SK-N-SH (cell line): Measurements from ENCODE around the gene ARHGAP42. TPM values are rescaled to one million over a fixed set of nuclear protein-coding genes. Genes with fewer than 3 reads are reported as not detected.

ENCODE experiments used
- CTCF ChIA-PET: fragments of 300-600, 350-600 bp; formaldehyde crosslinking; extraction: SDS; loops from one replicate; lab custom pipeline; 2021; lab: Yijun Ruan, JAX
- POLR2A ChIA-PET: fragments of 350-600 bp; sonication (Branson Sonifier 250); formaldehyde crosslinking; extraction: SDS; loops from one replicate; lab custom pipeline; 2020; ENCODE audit warnings: antibody characterized with exemption, inconsistent platforms; lab: Yijun Ruan, JAX
- DNase-seq: peaks from one replicate; pipeline ENCODE4 v3.0.0; 2012
- H2AFZ ChIP-seq: fragments of 200-600 bp; sonication (generic); 2 replicates; pipeline ENCODE4 v1.8.1; 2016; ENCODE audit warnings: antibody characterized with exemption, mild to moderate bottlenecking, low read depth
- H3F3A ChIP-seq: fragments of 200-600 bp; sonication (generic); replicated peaks from 2 replicates; pipeline ENCODE3; 2016; ENCODE audit warnings: antibody characterized with exemption, mild to moderate bottlenecking; ENCODE audit not compliant: insufficient read depth
- H3K27ac ChIP-seq, 2 experiments: fragments of 200-500 bp in 1 of 2; fragments of 200-600 bp in 1 of 2; sonication (Bioruptor generic) in 1 of 2; sonication (generic), shearing (Covaris generic) in 1 of 2; 2 replicates each; pipeline versions ENCODE4 v1.5.1 to v1.6.1; 2014 to 2016; ENCODE audit warnings: low read depth in 2 of 2, inconsistent platforms in 1 of 2, low read length in 1 of 2, mild to moderate bottlenecking in 1 of 2, mixed read lengths in 1 of 2
- H3K27me3 ChIP-seq: fragments of 200-600 bp; sonication (generic), shearing (Covaris generic); 2 replicates; pipeline ENCODE4 v1.6.1; 2016; ENCODE audit warnings: mixed run types; ENCODE audit not compliant: insufficient read depth
- H3K36me3 ChIP-seq, 2 experiments: fragments of 200-500 bp in 1 of 2; fragments of 200-600 bp in 1 of 2; sonication (Bioruptor generic) in 1 of 2; sonication (generic) in 1 of 2; replicated peaks in 1 of 2; 2 replicates each; pipeline versions ENCODE3 to v1.5.1; 2014 to 2016; ENCODE audit warnings: low read length in 1 of 2, mild to moderate bottlenecking in 1 of 2; ENCODE audit not compliant: insufficient read depth in 2 of 2, control insufficient read depth in 1 of 2
- H3K4me1 ChIP-seq, 2 experiments: fragments of 200-500 bp in 1 of 2; fragments of 200-600 bp in 1 of 2; sonication (Bioruptor generic) in 1 of 2; sonication (generic), shearing (Covaris generic) in 1 of 2; 2 replicates each; pipeline versions ENCODE4 v1.5.1 to v1.6.1; 2014 to 2016; ENCODE audit warnings: low read depth in 1 of 2, low read length in 1 of 2, mixed run types in 1 of 2; ENCODE audit not compliant: insufficient read depth in 2 of 2, control insufficient read depth in 1 of 2
- H3K4me2 ChIP-seq: fragments of 200-600 bp; sonication (generic), shearing (Covaris generic); 2 replicates; pipeline ENCODE4 v1.6.1; 2017; ENCODE audit warnings: mixed run types
- H3K4me3 ChIP-seq, 2 experiments: fragments of 200-500 bp in 1 of 2; fragments of 200-600 bp in 1 of 2; sonication (Bioruptor generic) in 1 of 2; sonication (generic), shearing (Covaris generic) in 1 of 2; 2 replicates each; pipeline versions ENCODE4 v1.5.1 to v1.8.1; 2014 to 2016; ENCODE audit warnings: low read depth in 2 of 2, inconsistent platforms in 1 of 2, low read length in 1 of 2, mild to moderate bottlenecking in 1 of 2, mixed read lengths in 1 of 2, moderate library complexity in 1 of 2
- H3K79me2 ChIP-seq: fragments of 200-600 bp; sonication (generic); 2 replicates; pipeline ENCODE4 v1.8.1; 2017; ENCODE audit warnings: mild to moderate bottlenecking; ENCODE audit not compliant: insufficient read depth
- H3K9ac ChIP-seq: fragments of 200-600 bp; sonication (generic); 2 replicates; pipeline ENCODE4 v1.6.1; 2017; ENCODE audit warnings: mixed run types
- H3K9me2 ChIP-seq: fragments of 200-600 bp; sonication (generic); 2 replicates; pipeline ENCODE4 v1.6.1; 2017; ENCODE audit warnings: mixed run types
- H3K9me3 ChIP-seq: fragments of 200-600 bp; sonication (generic); 2 replicates; pipeline ENCODE4 v1.6.1; 2017; ENCODE audit warnings: mixed run types, mild to moderate bottlenecking, moderate library complexity
- H4K20me1 ChIP-seq: fragments of 200-600 bp; sonication (generic); 2 replicates; pipeline ENCODE4 v1.6.1; 2017; ENCODE audit warnings: mild to moderate bottlenecking, mixed run types; ENCODE audit not compliant: insufficient read depth
- CHD2 ChIP-seq: fragments of 150-350 bp; IDR thresholded peaks from 2 replicates; pipeline ENCODE4 v1.6.1; 2018; ENCODE audit warnings: low read length; ENCODE audit not compliant: partially characterized antibody
- ELF1 ChIP-seq: IDR thresholded peaks from 2 replicates; pipeline ENCODE4 v1.4.0; 2012
- EZH2phosphoT487 ChIP-seq: fragments of 200-600 bp; sonication (generic); IDR thresholded peaks from 2 replicates; pipeline ENCODE4 v1.6.1; 2017; ENCODE audit warnings: low read depth, mixed run types, mild to moderate bottlenecking, antibody characterized with exemption, moderate library complexity, borderline replicate concordance
- FOSL2 ChIP-seq: IDR thresholded peaks from 2 replicates; pipeline ENCODE4 v1.4.0; 2012; ENCODE audit warnings: low read depth, mild to moderate bottlenecking, moderate library complexity, borderline replicate concordance
- FOXJ3 ChIP-seq: sonication (generic); formaldehyde crosslinking; IDR thresholded peaks from 2 replicates; pipeline ENCODE4 v1.5.1; 2020; ENCODE audit warnings: mild to moderate bottlenecking, missing genetic modification reagents
- FOXM1 ChIP-seq: IDR thresholded peaks from 2 replicates; pipeline ENCODE4 v1.4.0; 2012; ENCODE audit warnings: low read depth, mild to moderate bottlenecking
- GABPA ChIP-seq: IDR thresholded peaks from 2 replicates; pipeline ENCODE4 v1.4.0; 2012; ENCODE audit warnings: low read depth, mild to moderate bottlenecking
- GATA2 ChIP-seq: sonication (generic); formaldehyde crosslinking; IDR thresholded peaks from 2 replicates; pipeline ENCODE4 v1.5.0; 2020; ENCODE audit warnings: mild to moderate bottlenecking, missing genetic modification reagents
- JUND ChIP-seq: IDR thresholded peaks from 2 replicates; pipeline ENCODE4 v1.4.0; 2012
- MAX ChIP-seq: IDR thresholded peaks from 2 replicates; pipeline ENCODE4 v1.4.0; 2012; ENCODE audit warnings: low read depth
- MEF2A ChIP-seq: IDR thresholded peaks from 2 replicates; pipeline ENCODE4 v1.4.0; 2012; ENCODE audit warnings: low read depth, borderline replicate concordance
- RAD21 ChIP-seq: IDR thresholded peaks from 2 replicates; pipeline ENCODE4 v1.6.1; 2012; ENCODE audit warnings: mild to moderate bottlenecking, low read length
- RCOR1 ChIP-seq: fragments of 150-350 bp; IDR thresholded peaks from 2 replicates; pipeline ENCODE4 v1.6.1; 2017; ENCODE audit warnings: antibody characterized with exemption, low read length
- REST ChIP-seq: IDR thresholded peaks from 2 replicates; pipeline ENCODE4 v1.6.1; 2012; ENCODE audit warnings: mild to moderate bottlenecking, low read depth, low read length, moderate library complexity
- TAF1 ChIP-seq: IDR thresholded peaks from 2 replicates; pipeline ENCODE4 v1.6.1; 2012; ENCODE audit warnings: low read depth, mild to moderate bottlenecking, low read length, moderate library complexity, borderline replicate concordance
- USF1 ChIP-seq: IDR thresholded peaks from 2 replicates; pipeline ENCODE4 v1.4.0; 2012; ENCODE audit warnings: low read depth, borderline replicate concordance
- ZBTB33 ChIP-seq: IDR thresholded peaks from 2 replicates; pipeline ENCODE4 v1.4.0; 2012; ENCODE audit warnings: low read depth, borderline replicate concordance
- WGBS: methylation state at CpG from one replicate; pipeline ENCODE4 v1.1.6; 2017; ENCODE audit warnings: low lambda C conversion rate; 5-methylcytosine and 5-hydroxymethylcytosine counted together
- polyA plus RNA-seq, 3 experiments: library from polyadenylated mRNA; depleted of rRNA; stranded (reverse); fragments of >200 nt; gene quantifications; 2 replicates each; pipeline ENCODE4 v1.2.3, GENCODE V29; 2012
- TF ChIP-seq, protein P1 (sequence below): IDR thresholded peaks from 2 replicates; pipeline ENCODE4; 2012

ARHGAP42 gene
- polyA plus RNA-seq, 1 of the 3 experiments (the other 2 are of a cell fraction): 0.02 TPM

DNA sequence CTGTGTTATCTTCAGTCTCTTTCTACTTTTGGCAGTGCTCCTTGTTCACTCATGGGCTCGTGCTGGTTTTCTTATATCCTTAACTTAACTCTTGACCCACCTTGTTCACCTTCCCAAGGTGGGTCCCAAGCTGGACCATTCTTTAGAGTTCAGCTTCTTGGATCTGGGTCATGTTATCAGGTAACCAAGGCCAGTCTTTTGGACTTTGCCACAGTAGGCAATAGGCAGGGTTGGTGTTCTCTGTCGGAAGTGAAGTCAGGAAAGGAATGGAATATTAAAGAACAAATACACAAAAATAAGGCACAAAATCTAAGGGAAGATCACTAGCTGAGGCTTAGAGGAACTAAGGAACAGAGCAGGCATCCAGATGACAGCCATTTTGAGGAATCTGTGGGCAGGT, 202.7 kb downstream of the ARHGAP42 start (continued):
- TF ChIP-seq ZBTB33: no peak
- TF ChIP-seq ELF1: no peak
- no peak for TF ChIP-seq JUND
- TF ChIP-seq FOXJ3 (CRISPR knock-in tag): no peak
- TF ChIP-seq FOXM1: no peak

- H3F3A ChIP-seq: no peaks in the 10 kb centered on the region
- no peak overlapping the region for H3K27ac ChIP-seq
- ChIA-PET CTCF (no interaction called here), POLR2A (no interaction called here)
- H3K79me2 ChIP-seq: no peaks in the 10 kb centered on the region
- no peak overlapping the region for H3K4me3 ChIP-seq
- no peaks in the 10 kb centered on the region for H3K36me3 ChIP-seq
- TF ChIP-seq USF1 (no peak), GABPA (no peak), FOXM1 (no peak), CHD2 (no peak), RCOR1 (no peak), ELF1 (no peak), MAX (no peak), EZH2phosphoT487 (no peak)
- no peak overlapping the region for H2AFZ ChIP-seq
- peaks cover 24% of the 10 kb centered on the region; the same call in 1 of the 2 replicates for H3K27me3 ChIP-seq
- no peaks in the 10 kb centered on the region for H4K20me1 ChIP-seq
- DNase-seq: no peak
- no peak overlapping the region for H3K9ac ChIP-seq
- no peak overlapping the region for H3K4me2 ChIP-seq
- WGBS: 33% methylated on average over 3 of the region's 3 CpGs
- H3K9me3 ChIP-seq: no peaks in the 10 kb centered on the region
- no peaks in the 10 kb centered on the region for H3K4me1 ChIP-seq
- no peaks in the 10 kb centered on the region for H3K9me2 ChIP-seq
These were observed 203.7 kb downstream of the ARHGAP42 start for GRCh38 chr11:100890789-100891188.

GRCh38 chr11:100892886-100893285, 205.8 kb downstream of the ARHGAP42 start:
- H3K27ac ChIP-seq: no peak overlapping the region
- H3K4me2 ChIP-seq: no peak overlapping the region
- H3F3A ChIP-seq: no peaks in the 10 kb centered on the region
- H4K20me1 ChIP-seq: no peaks in the 10 kb centered on the region
- POLR2A ChIA-PET: no interaction called here
- DNase-seq: no peak
- no peaks in the 10 kb centered on the region for H3K9me2 ChIP-seq
- H3K4me1 ChIP-seq: no peaks in the 10 kb centered on the region
- WGBS: 9% methylated on average over 1 of the region's 1 CpG
- H3K79me2 ChIP-seq: no peaks in the 10 kb centered on the region
- H3K9me3 ChIP-seq: no peaks in the 10 kb centered on the region
- H3K27me3 ChIP-seq: peaks cover 24% of the 10 kb centered on the region; the same call in 1 of the 2 replicates
- H3K4me3 ChIP-seq: no peak overlapping the region
- no peak overlapping the region for H2AFZ ChIP-seq
- H3K9ac ChIP-seq: no peak overlapping the region
- CTCF ChIA-PET: interaction anchor here (0.9 kb wide), 1 partner anchor 16 kb away, joined by 3 read pairs; no protein-coding TSS in a partner anchor
- H3K36me3 ChIP-seq: no peaks in the 10 kb centered on the region
- TF ChIP-seq MAX (no peak), RCOR1 (no peak), ELF1 (no peak), EZH2phosphoT487 (no peak), FOSL2 (no peak), TAF1 (no peak), RAD21 (no peak), GATA2 (CRISPR knock-in tag) (no peak), MEF2A (no peak), REST (no peak)
- TF ChIP-seq, protein P1, sequence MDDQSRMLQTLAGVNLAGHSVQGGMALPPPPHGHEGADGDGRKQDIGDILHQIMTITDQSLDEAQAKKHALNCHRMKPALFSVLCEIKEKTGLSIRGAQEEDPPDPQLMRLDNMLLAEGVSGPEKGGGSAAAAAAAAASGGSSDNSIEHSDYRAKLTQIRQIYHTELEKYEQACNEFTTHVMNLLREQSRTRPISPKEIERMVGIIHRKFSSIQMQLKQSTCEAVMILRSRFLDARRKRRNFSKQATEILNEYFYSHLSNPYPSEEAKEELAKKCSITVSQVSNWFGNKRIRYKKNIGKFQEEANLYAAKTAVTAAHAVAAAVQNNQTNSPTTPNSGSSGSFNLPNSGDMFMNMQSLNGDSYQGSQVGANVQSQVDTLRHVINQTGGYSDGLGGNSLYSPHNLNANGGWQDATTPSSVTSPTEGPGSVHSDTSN: no peak
